NK-92 (cell line): ENCODE measurements around the gene ZNF653.
"Not testable (repeated sequence)": the region's sequence is repeated elsewhere in the genome, so short reads cannot be mapped to it uniquely, and the experiment has no call there.

Experiments used
- DNase-seq: peaks from one replicate; lab custom pipeline; 2025; ENCODE audit not compliant: unreplicated experiment; lab: John Stamatoyannopoulos, UW

ZNF653 gene

DNA sequence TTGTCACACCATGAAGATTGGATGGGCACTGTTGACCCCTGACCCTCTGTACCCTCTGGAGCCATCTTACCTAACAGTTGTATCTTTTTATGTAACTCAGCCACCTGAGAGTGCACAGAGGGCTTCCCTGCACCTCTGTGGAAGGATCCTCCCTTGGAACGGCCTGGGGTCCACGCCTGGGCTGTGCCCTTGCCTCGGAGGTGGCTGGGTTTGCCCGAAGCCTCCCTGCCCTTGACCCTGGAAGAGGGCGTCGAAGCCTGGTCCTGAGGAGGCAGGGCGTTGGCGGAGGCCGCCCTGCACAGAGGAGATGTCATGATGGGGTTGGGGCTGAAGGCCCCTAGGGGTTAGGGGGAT, 71.0 kb downstream of the ZNF653 start:
- DNase-seq: no peak

DNA sequence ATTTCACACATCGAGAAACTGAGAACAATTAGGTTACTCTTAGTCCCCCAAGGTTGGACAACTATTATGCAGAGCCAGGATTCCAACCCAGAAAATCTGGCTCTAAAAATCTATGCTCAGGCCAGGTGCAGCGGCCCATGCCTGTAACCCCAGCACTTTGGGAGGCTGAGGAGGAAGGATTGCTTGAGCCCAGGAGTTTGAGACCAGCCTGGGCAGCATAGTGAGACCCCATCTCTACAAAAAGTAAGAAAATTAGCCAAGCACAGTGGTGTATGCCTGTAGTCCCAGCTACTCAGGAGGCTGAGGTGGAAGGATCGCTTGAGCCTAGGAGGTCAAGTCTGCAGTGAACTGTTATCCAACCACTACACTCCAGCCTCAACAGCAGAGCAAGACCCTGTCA, 72.1 kb downstream of the ZNF653 start:
- DNase-seq: not testable (repeated sequence)
